AML-193 (cell line): ENCODE data around the gene EHBP1L1.
A peak's percentile ranks its signal among the peaks of the same experiment; 100 is the strongest.

ENCODE experiments used
- DNase-seq, 2 experiments: peaks; one replicate each; lab custom pipeline; 2025; lab: John Stamatoyannopoulos, UW

Gene EHBP1L1

GRCh38 chr11:65616575-65617001 is 40.7 kb downstream of the EHBP1L1 start:
- DNase-seq = no peak

GRCh38 chr11:65617136-65617850 is 41.4 kb downstream of the EHBP1L1 start:
- no peak for DNase-seq

- DNase-seq = no peak
Observed at GRCh38 chr11:65617990-65618751, 42.3 kb downstream of the EHBP1L1 start.

GRCh38 chr11:65618763-65619162 is 42.9 kb downstream of the EHBP1L1 start:
- DNase-seq = no peak

- no peak for DNase-seq
Observed at GRCh38 chr11:65619281-65619928, 43.6 kb downstream of the EHBP1L1 start.

- DNase-seq = no peak
Observed at GRCh38 chr11:65620666-65621065, 44.8 kb downstream of the EHBP1L1 start.

- DNase-seq = no peak
Observed at GRCh38 chr11:65621460-65621859, 45.6 kb downstream of the EHBP1L1 start.

GRCh38 chr11:65622011-65622410 is 46.2 kb downstream of the EHBP1L1 start:
- DNase-seq = no peak

GRCh38 chr11:65623177-65623576 is 47.3 kb downstream of the EHBP1L1 start:
- no peak for DNase-seq

- no peak for DNase-seq
Observed at GRCh38 chr11:65623852-65624616, 48.2 kb downstream of the EHBP1L1 start.

GRCh38 chr11:65624931-65625627 is 49.2 kb downstream of the EHBP1L1 start:
- DNase-seq = no peak

- DNase-seq = peak; percentile 13 to 19
Observed at GRCh38 chr11:65625628-65626342, 49.9 kb downstream of the EHBP1L1 start.

GRCh38 chr11:65627202-65627601 is 51.3 kb downstream of the EHBP1L1 start:
- DNase-seq = no peak

- DNase-seq = no peak
Observed at GRCh38 chr11:65629579-65629978, 53.7 kb downstream of the EHBP1L1 start.

- DNase-seq = no peak
Observed at GRCh38 chr11:65630215-65630614, 54.4 kb downstream of the EHBP1L1 start.

- no peak for DNase-seq
Observed at GRCh38 chr11:65633390-65634108, 57.7 kb downstream of the EHBP1L1 start.

GRCh38 chr11:65634109-65634436 is 58.2 kb downstream of the EHBP1L1 start:
- no peak for DNase-seq

GRCh38 chr11:65634440-65634839 is 58.6 kb downstream of the EHBP1L1 start:
- no peak for DNase-seq

GRCh38 chr11:65634905-65635731 is 59.3 kb downstream of the EHBP1L1 start:
- no peak for DNase-seq
